Large intestine (tissue), 3 donors: ENCODE data around the gene RBMS3. TPM values are rescaled to one million over a fixed set of nuclear protein-coding genes. Genes with fewer than 3 reads are reported as not detected.

Experiments used
- DNase-seq, 2 donors: peaks; one replicate each; pipeline versions ENCODE4 v3.0.0 to v3.0.0-alpha.2; 2013
- H3K27ac ChIP-seq: one replicate; pipeline ENCODE4 v1.5.1; 2013; ENCODE audit warnings: low read length
- H3K27me3 ChIP-seq: 2 replicates; pipeline ENCODE4 v1.6.1; 2013; ENCODE audit warnings: low read length; ENCODE audit not compliant: control insufficient read depth, insufficient read depth
- H3K36me3 ChIP-seq: 2 replicates; pipeline ENCODE4 v1.6.1; 2013; ENCODE audit warnings: low read length; ENCODE audit not compliant: control insufficient read depth, insufficient read depth
- H3K4me1 ChIP-seq: one replicate; pipeline ENCODE4 v1.6.1; 2013; ENCODE audit warnings: low read length; ENCODE audit not compliant: control insufficient read depth, insufficient read depth
- H3K4me3 ChIP-seq: one replicate; pipeline ENCODE4 v1.5.1; 2013; ENCODE audit warnings: low read length
- H3K9me3 ChIP-seq: one replicate; pipeline ENCODE4 v1.6.1; 2013; ENCODE audit warnings: mild to moderate bottlenecking, low read depth, low read length, moderate library complexity; ENCODE audit not compliant: control insufficient read depth
- WGBS: methylation state at CpG from one replicate; pipeline ENCODE4 v1.1.5; 2013; ENCODE audit warnings: low lambda C conversion rate; ENCODE audit not compliant: insufficient coverage; 5-methylcytosine and 5-hydroxymethylcytosine counted together
- polyA plus RNA-seq: library from polyadenylated mRNA; unstranded; fragments of 120-200 nt; gene quantifications from one replicate; pipeline ENCODE4 v1.2.1, GENCODE V29; 2013

Gene RBMS3
- polyA plus RNA-seq, 1 donor, result 10.8 TPM

DNA sequence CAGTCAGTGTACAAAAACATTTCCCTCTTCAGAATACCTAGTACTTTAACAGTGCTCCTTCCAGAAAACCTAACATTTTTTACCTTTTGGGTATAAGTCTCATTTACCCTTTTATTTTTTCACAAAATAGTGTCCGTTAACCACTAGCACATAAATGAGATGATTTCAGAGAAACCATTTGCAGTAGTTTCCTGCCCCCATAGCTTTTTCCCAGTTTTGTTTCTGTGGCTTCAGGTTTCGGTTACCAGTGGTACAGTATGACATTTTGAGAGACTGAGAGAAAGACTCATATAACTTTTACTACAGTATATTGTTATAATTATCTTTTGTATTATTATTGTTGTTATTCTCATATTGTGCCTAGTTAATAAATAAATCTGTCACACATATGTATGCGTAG, 6.2 kb upstream of the RBMS3 start:
- 100% methylated on average over 2 of the region's 3 CpGs for WGBS

DNA sequence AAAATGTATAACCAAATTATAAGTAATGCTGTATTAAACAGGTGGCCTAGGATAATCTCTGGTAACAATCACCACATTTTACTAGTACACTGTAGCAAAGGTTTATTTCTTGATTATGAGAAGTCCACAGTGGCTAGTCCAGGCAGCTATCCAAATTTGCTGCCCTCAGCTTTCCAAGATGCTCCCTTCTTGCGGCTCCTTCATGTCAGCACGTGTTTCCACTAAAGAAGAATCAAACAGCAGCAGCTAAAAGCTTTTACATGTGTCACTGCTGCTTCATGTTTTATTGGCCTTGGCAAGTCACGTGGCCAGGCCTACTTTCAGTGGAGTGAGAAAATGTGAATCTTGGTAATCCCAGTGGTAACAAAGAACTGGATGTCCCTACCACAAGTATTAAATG, 5.6 kb upstream of the RBMS3 start:
- Histone ChIP-seq H3K36me3 (no peaks in the 10 kb centered on the region), H3K4me3 (no peak overlapping the region), H3K9me3 (no peaks in the 10 kb centered on the region), H3K4me1 (no peaks in the 10 kb centered on the region), H3K27ac (no peak overlapping the region), H3K27me3 (no peaks in the 10 kb centered on the region)
- DNase-seq, result no peak
- WGBS, result 71% methylated on average over 1 of the region's 3 CpGs

More for the DNA sequence above, 6.2 kb upstream of the RBMS3 start:
- no peaks in the 10 kb centered on the region for H3K4me1 ChIP-seq
- no peaks in the 10 kb centered on the region for H3K27me3 ChIP-seq
- no peak for DNase-seq
- H3K9me3 ChIP-seq, result no peaks in the 10 kb centered on the region
- no peak overlapping the region for H3K4me3 ChIP-seq
- no peak overlapping the region for H3K27ac ChIP-seq
- H3K36me3 ChIP-seq, result no peaks in the 10 kb centered on the region

DNA sequence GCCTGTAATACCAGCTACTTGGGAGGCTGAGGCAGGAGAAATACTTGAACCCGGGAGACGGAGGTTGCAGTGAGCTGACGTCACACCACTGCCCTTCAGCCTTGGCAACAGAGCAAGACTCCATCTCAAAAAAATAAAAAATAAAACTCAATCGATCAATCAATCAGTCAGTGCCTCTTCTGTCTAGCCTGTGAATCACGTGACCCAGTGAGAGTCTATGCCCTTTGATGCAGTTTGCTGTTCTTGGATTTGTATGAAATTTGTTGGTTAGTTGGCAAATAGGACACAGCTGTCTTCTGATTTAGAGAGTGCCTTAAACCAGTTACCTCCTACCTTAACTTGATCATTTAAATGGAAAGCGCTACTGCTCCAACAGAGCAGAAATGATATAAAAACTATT, 3.6 kb upstream of the RBMS3 start:
- no peak for DNase-seq
- no peaks in the 10 kb centered on the region for H3K9me3 ChIP-seq
- H3K27ac ChIP-seq, result no peak overlapping the region
- 94% methylated on average over 6 of the region's 6 CpGs for WGBS
- H3K27me3 ChIP-seq, result no peaks in the 10 kb centered on the region
- H3K36me3 ChIP-seq, result no peaks in the 10 kb centered on the region
- H3K4me3 ChIP-seq, result no peak overlapping the region
- peaks cover 8% of the 10 kb centered on the region for H3K4me1 ChIP-seq

DNA sequence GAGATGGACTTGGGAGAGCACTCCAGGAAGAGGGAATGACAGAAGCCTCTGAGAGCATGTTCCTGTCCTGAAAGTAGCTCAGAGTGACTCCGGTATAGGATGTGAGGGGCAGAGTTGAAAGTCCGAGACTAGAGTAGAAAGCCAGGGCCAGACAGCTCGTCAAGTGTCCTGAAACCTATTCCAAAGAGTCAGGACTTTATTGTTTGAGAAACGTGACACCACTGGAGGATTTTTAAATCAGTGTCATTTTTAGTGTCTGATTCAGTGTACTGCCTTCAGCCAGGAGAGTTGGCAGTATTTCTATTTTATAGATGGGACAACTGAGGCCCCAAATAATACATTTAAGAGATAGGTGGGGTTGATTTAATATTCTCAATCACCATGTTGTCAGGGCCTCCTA, 1.6 kb upstream of the RBMS3 start:
- Histone ChIP-seq H3K27me3 (no peaks in the 10 kb centered on the region), H3K36me3 (no peaks in the 10 kb centered on the region), H3K4me1 (peaks cover 8% of the 10 kb centered on the region), H3K27ac (no peak overlapping the region), H3K9me3 (no peaks in the 10 kb centered on the region), H3K4me3 (no peak overlapping the region)
- no peak for DNase-seq
- WGBS, result no CpG with 5 or more reads among the region's 4 CpGs

DNA sequence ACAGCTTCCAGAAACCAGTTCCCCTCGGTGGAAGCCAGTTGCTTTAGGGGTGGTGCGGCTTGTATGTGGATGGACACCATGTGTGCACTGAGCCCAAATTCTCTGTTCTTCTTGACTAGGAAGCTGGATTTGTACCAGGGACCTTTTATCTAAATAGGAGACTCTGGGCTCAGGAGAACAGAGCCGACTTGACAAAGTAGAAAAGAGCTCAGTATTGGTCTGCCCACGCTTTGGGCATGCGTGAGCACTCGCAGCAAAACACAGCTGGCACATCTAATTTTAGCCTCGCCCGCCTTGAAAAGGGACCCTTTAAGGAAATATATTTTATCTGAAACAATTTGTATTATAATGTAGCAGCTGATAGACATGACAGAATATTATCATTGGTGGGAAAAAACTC, 1.1 kb upstream of the RBMS3 start:
- Histone ChIP-seq H3K27me3 (no peaks in the 10 kb centered on the region), H3K27ac (no peak overlapping the region), H3K4me3 (peak overlapping the region; percentile 54), H3K9me3 (no peaks in the 10 kb centered on the region), H3K36me3 (no peaks in the 10 kb centered on the region), H3K4me1 (peaks cover 8% of the 10 kb centered on the region)
- no CpG with 5 or more reads among the region's 8 CpGs for WGBS
- DNase-seq, result no peak

DNA sequence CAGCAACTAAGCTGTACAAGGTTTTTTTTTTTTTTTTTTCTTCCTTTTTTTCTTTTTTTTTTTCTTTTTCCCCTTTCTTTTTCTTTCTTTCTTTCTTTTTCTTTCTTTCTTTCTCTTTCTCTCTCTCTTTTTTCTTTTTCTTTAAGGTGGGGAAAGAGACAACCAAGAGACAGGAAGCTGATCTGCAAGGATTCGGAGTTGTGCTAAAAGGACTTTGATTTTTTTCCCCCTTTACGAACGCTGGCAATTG, 148 bp downstream of the RBMS3 start:
- Histone ChIP-seq H3K36me3 (no peaks in the 10 kb centered on the region), H3K4me1 (peaks cover 8% of the 10 kb centered on the region), H3K27me3 (no peaks in the 10 kb centered on the region), H3K27ac (peak overlapping the region; percentile 55), H3K9me3 (no peaks in the 10 kb centered on the region), H3K4me3 (peak overlapping the region; percentile 54)
- no CpG with 5 or more reads among the region's 3 CpGs for WGBS
- no peak for DNase-seq

DNA sequence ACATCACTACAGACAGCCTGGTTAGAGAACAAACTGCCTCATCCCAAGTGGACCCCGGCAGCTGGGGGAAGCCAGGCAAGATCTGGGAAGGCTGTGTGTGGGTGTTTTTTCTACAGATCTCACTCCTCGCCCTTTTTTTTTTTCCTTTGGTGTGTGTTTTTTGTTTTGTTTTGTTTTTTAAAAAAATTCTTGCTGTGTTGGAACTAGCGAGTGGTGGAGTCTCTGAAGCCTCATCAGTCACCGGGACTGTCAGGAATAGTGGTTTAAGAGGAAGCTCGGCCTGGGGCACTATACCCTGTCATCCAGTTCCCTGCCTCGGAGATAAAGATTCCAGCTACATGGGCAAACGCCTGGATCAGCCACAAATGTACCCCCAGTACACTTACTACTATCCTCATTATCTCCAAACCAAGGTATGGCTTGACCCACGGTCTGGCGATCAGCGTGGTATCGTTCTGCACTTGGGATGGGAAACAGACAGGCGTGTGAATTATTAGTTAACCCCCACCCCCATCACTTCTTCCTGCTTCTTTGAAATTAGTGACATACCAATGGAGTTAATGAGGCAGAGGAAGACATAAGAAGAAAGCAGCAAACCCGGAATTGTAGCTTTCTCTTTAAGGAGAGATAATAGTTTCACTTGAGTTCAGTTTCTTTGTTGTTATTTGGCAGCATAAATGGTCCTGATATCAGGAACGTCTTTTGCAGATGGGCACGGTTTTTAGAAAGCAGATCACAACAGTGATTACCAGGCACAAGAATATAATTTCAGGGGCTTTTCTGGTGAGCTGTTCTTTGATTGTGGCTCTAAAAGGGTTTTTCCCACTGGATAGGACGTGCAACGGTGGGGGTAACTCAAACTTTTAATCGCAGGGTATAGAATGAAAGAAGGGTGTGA, 722 bp downstream of the RBMS3 start:
- Histone ChIP-seq H3K9me3 (no peaks in the 10 kb centered on the region), H3K36me3 (no peaks in the 10 kb centered on the region), H3K4me1 (peaks cover 8% of the 10 kb centered on the region), H3K4me3 (peak overlapping the region; percentile 54), H3K27me3 (no peaks in the 10 kb centered on the region), H3K27ac (peak overlapping the region; percentile 55)
- 7% methylated on average over 3 of the region's 18 CpGs for whole genome bisulfite sequencing
- DNase-seq, result peak in 1 of 2 donors; percentile 33

DNA sequence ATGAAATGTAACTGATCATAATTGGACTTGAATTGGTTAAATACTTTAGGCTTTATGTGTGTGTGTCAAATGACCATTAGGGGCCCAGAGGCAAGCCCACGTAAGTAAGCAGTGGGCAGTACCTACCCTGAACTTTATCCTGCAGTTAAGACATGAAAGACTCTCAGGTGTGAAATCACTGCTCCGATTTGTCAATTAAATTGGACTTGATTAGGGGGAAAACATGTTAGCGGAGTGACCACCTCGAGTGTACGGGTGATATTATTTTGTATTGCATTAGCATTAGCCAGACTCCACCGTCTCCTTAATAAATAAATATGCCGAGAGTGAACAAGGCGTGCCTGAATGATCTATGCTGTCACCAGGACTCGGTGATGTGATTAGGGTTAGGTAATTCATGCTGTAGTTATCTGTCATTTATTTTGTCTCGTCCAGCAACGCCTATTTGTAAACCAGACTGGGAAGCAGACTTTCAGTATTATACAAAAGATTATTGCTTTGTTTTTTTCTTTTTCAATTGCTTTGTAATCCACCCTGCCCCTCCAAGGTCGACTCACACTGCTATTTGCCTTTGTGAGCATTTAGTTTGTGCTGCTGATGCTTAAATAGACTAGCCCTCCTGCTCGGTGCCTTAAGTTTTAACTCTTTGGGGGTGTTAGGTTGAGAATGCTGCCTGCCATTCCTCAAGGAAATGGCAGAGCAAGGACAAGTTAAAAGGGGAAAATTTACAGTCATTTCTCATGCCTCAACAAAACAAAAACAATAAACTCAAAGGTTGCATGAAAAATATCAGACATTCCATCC, 1.8 kb downstream of the RBMS3 start:
- no CpG with 5 or more reads among the region's 13 CpGs for WGBS
- Histone ChIP-seq H3K9me3 (no peaks in the 10 kb centered on the region), H3K27ac (peak overlapping the region; percentile 55), H3K4me3 (peak overlapping the region; percentile 54), H3K36me3 (no peaks in the 10 kb centered on the region), H3K27me3 (no peaks in the 10 kb centered on the region), H3K4me1 (peaks cover 8% of the 10 kb centered on the region)
- DNase-seq, result peak in 1 of 2 donors; percentile 53

DNA sequence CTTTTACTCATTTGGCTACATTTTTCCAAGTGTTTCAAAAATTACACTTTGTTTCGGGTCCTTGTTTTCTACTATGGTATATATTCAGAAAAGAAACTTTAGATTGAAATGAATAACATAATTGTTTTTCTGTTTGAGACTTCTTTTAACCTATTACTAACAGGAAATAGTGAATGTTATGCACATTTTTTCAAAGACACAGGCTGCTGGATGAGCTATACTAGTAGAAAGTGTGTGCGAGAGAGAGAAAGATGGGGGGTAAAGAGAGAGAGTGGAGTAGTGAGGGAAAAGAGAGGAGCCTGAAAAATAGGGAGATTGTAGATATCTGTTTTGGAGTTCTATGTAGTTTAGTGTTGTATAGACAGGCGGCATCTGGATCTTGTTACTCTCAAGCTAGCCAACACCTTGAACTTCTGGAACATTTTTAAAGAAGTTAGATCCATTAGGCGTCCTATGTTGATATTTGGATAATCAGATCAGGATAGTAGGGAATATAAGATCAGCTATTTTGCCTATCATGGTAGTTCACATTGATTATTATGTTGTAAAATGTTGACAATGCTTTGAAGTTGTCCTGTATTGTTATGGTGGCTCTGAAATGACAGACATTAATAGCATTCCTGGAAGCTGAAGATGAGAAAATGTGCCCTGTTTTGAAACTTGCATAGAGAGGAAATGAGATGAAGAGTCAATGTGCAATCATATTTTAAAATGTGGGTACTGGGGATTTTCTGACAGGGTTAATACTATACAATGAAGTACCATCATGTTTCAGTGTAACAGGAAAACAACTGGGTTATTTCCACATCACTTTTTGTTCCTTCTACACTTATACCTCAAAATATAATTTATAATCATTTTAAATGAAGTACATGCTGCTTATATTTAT, 2.6 kb downstream of the RBMS3 start:
- H3K36me3 ChIP-seq, result no peaks in the 10 kb centered on the region
- H3K27ac ChIP-seq, result peak overlapping the region; percentile 55
- H3K4me1 ChIP-seq, result peaks cover 8% of the 10 kb centered on the region
- H3K4me3 ChIP-seq, result peak overlapping the region; percentile 54
- 75% methylated on average over 1 of the region's 4 CpGs for WGBS
- no peak for DNase-seq
- H3K9me3 ChIP-seq, result no peaks in the 10 kb centered on the region
- H3K27me3 ChIP-seq, result no peaks in the 10 kb centered on the region

DNA sequence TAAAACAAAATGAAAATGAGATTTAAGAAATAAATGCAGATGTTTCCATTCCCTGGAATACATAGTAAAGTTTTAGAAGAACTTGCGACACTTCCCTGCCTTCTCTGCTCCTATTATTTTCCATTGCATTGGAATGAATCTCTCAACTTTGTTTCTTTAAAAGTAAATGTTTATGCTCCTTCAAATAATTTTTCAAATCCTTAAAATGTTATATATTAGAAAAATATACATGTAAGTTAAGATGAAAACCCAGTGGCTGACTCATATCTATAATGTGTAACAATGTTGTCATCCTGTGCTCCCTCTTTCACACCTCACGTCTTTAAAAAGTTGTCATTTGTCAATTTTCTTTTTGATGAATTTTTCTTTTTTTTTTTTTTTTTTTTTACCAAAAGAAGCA, 3.6 kb downstream of the RBMS3 start:
- no peaks in the 10 kb centered on the region for H3K9me3 ChIP-seq
- WGBS, result 76% methylated on average over 2 of the region's 2 CpGs
- H3K4me1 ChIP-seq, result peaks cover 8% of the 10 kb centered on the region
- H3K36me3 ChIP-seq, result no peaks in the 10 kb centered on the region
- no peak for DNase-seq
- no peak overlapping the region for H3K27ac ChIP-seq
- H3K27me3 ChIP-seq, result no peaks in the 10 kb centered on the region
- H3K4me3 ChIP-seq, result no peak overlapping the region
